ENCODE results near the gene BDKRB1. TPM values are rescaled to one million over a fixed set of nuclear protein-coding genes. Genes with fewer than 3 reads are reported as not detected.

BDKRB1 gene
- total and polyA plus RNA-seq, 9 of the 15 experiments (the other 6 are each of a cell fraction or from before 2014, with no cell fraction given), result 0.06 to 0.23 (median 0.09) TPM; not detected in 1

GRCh38 chr14:96239711-96240141 lies 16.3 kb upstream of the BDKRB1 start:
- FAIRE-seq, result no peak

More at GRCh38 chr14:96239711-96240141, 16.3 kb upstream of the BDKRB1 start:
- in situ Hi-C loops (cut with MboI) (no loop called here), intact Hi-C loops (cut with micrococcal nuclease) (no loop called here)
- no peaks in the 10 kb centered on the region for H3K9me1 ChIP-seq (ENCODE audit: control insufficient read depth, insufficient read depth, low read length)
- WGBS (ENCODE audit: insufficient coverage, low coverage, missing lambda C conversion rate), result 2% methylated on average over 8 of the region's 9 CpGs
- DNase-seq (ENCODE audit: extremely low read depth in 1 of 4, low spot score in 3 of 4), result no peak
- H3K4me3 ChIP-seq, result no peak overlapping the region
- no peaks in the 10 kb centered on the region for H3K79me2 ChIP-seq (ENCODE audit: control insufficient read depth, insufficient read depth, low read length)
- no peak for TF ChIP-seq IRF1 (CRISPR knock-in tag; IDR thresholded peaks at IDR 0.05; ENCODE audit: borderline replicate concordance)
- TF ChIP-seq CREB3L1 (IDR thresholded peaks at IDR 0.05; ENCODE audit: borderline replicate concordance, low read depth), result no peak
- TF ChIP-seq TCF3 (CRISPR knock-in tag; IDR thresholded peaks at IDR 0.05), result no peak
- no TSS peak for BruUV-seq (replicated peaks)
- ChIA-PET CTCF (ENCODE audit: low intra/inter-chr PET ratio) (no interaction called here), POLR2A (interaction anchor here (0.9 kb wide), 1 partner anchor 13 kb away, joined by 3 read pairs; no protein-coding TSS in a partner anchor)
- peaks cover 0 to 28% of the 10 kb centered on the region in 2 experiments; a peak in 3 of 5 replicates for H3K27me3 ChIP-seq (ENCODE audit: control insufficient read depth in 2 of 2, insufficient read depth in 2 of 2, low read length in 2 of 2)
- no peak overlapping the region for H3K4me2 ChIP-seq (ENCODE audit: insufficient read depth, low read length)
- H3K4me1 ChIP-seq (replicated peaks in 1 of 2; ENCODE audit: control insufficient read depth in 2 of 2, insufficient read depth in 2 of 2, low read length in 2 of 2), result no peaks in the 10 kb centered on the region
- no peaks in the 10 kb centered on the region for H3K9me3 ChIP-seq (replicated peaks; ENCODE audit: control insufficient read depth, insufficient read depth, low read depth, low read length)
- H3K27ac ChIP-seq (ENCODE audit: extremely low read depth, low read depth, low read length), result no peak overlapping the region
- H3K9ac ChIP-seq (ENCODE audit: insufficient read depth in 1 of 2, low read depth in 2 of 2, low read length in 2 of 2), result no peak overlapping the region
- no peaks in the 10 kb centered on the region for H4K20me1 ChIP-seq (replicated peaks; ENCODE audit: control insufficient read depth, insufficient read depth, low read length)
- no peak for ATAC-seq
- no peaks in the 10 kb centered on the region for H3K36me3 ChIP-seq (ENCODE audit: control insufficient read depth, insufficient read depth, low read length)
- no peak overlapping the region for H2AFZ ChIP-seq (ENCODE audit: low read depth, low read length)
